Umbilical cord (tissue), 2 donors: Measurements from ENCODE around the gene IGF1. TPM values are rescaled to one million over a fixed set of nuclear protein-coding genes. Genes with fewer than 3 reads are reported as not detected.

Experiments used
- DNase-seq: peaks from one replicate; pipeline ENCODE4 v3.0.0-alpha.2; 2015; ENCODE audit warnings: low spot score
- total RNA-seq: library from RNA; depleted of rRNA; stranded (reverse); fragments of >200 nt; gene quantifications from one replicate; pipeline ENCODE4 v1.2.3, GENCODE V29; 2014; ENCODE audit warnings: low replicate concordance; ENCODE audit not compliant: insufficient read depth

Gene IGF1
- total RNA-seq, 1 donor from 2014 or later = 18.1 TPM

- DNase-seq = no peak
These were observed 50.9 kb downstream of the IGF1 start for GRCh38 chr12:102429211-102430154.

- DNase-seq = peak; percentile 9
These were observed 52.8 kb downstream of the IGF1 start for GRCh38 chr12:102427543-102427941.

- peak; percentile 35 for DNase-seq
These were observed 53.5 kb downstream of the IGF1 start for GRCh38 chr12:102426599-102427542.

- no peak for DNase-seq
These were observed 55.0 kb downstream of the IGF1 start for GRCh38 chr12:102425109-102426039.

- DNase-seq = no peak
These were observed 56.9 kb downstream of the IGF1 start for GRCh38 chr12:102423462-102423861.

- DNase-seq = no peak
These were observed 58.4 kb downstream of the IGF1 start for GRCh38 chr12:102421802-102422583.

- no peak for DNase-seq
These were observed 61.1 kb downstream of the IGF1 start for GRCh38 chr12:102419094-102419764.

- no peak for DNase-seq
These were observed 63.3 kb downstream of the IGF1 start for GRCh38 chr12:102417055-102417454.

GRCh38 chr12:102415515-102415914 lies 64.8 kb downstream of the IGF1 start:
- no peak for DNase-seq

GRCh38 chr12:102413396-102413795 lies 67.0 kb downstream of the IGF1 start:
- DNase-seq = no peak

- no peak for DNase-seq
These were observed 69.9 kb downstream of the IGF1 start for GRCh38 chr12:102410511-102410910.

- DNase-seq = no peak
These were observed 71.7 kb downstream of the IGF1 start for GRCh38 chr12:102408487-102409297.

- DNase-seq = no peak
These were observed 72.4 kb downstream of the IGF1 start for GRCh38 chr12:102407776-102408486.

- DNase-seq = no peak
These were observed 74.3 kb downstream of the IGF1 start for GRCh38 chr12:102406033-102406584.

- no peak for DNase-seq
These were observed 79.3 kb downstream of the IGF1 start for GRCh38 chr12:102401087-102401486.

GRCh38 chr12:102399653-102400052 lies 80.7 kb downstream of the IGF1 start:
- DNase-seq = no peak

GRCh38 chr12:102396276-102396675 lies 84.1 kb downstream of the IGF1 start:
- no peak for DNase-seq

GRCh38 chr12:102394200-102394599 lies 86.2 kb downstream of the IGF1 start:
- DNase-seq = no peak
